A549 (cell line): Measurements from ENCODE around the gene LRCH1.

Experiments
- EHMT2 ChIP-seq: fragments of 200-600 bp; sonication (generic); IDR thresholded peaks from 2 replicates; pipeline ENCODE4 v1.6.1; 2016; ENCODE audit warnings: antibody characterized with exemption, low read depth, mild to moderate bottlenecking, moderate library complexity
- ESRRA ChIP-seq: fragments of 150-350 bp; IDR thresholded peaks from 2 replicates; pipeline ENCODE4 v1.6.1; 2014; ENCODE audit warnings: mild to moderate bottlenecking, low read length, borderline replicate concordance
- FOSB ChIP-seq: fragments of 250-450 bp; sonication (Bioruptor Pico); IDR thresholded peaks from 2 replicates; pipeline ENCODE4 v1.5.0; 2020; ENCODE audit warnings: mild to moderate bottlenecking, moderate library complexity
- PHF8 ChIP-seq: fragments of 200-600 bp; sonication (generic); IDR thresholded peaks from 2 replicates; pipeline ENCODE4 v1.6.1; 2016; ENCODE audit warnings: low read depth, mild to moderate bottlenecking, antibody characterized with exemption, moderate library complexity, borderline replicate concordance
- RAD21 ChIP-seq, 2 experiments: fragments of >200 bp in 1 of 2; sonication (Bioruptor Twin) in 1 of 2; formaldehyde crosslinking in 1 of 2; IDR thresholded peaks in 1 of 2; conservative IDR thresholded peaks in 1 of 2; 2 replicates in 1 of 2; 3 replicates in 1 of 2; pipeline ENCODE4 v1.6.1; 2012 to 2018; ENCODE audit warnings: inconsistent platforms in 1 of 2
- RNF2 ChIP-seq: fragments of 200-600 bp; sonication (generic); IDR thresholded peaks from 2 replicates; pipeline ENCODE4 v1.6.1; 2016; ENCODE audit warnings: low read depth, mild to moderate bottlenecking, antibody characterized with exemption, moderate library complexity, borderline replicate concordance
- TFCP2L1 ChIP-seq: fragments of 250-450 bp; sonication (Bioruptor Pico); IDR thresholded peaks from 2 replicates; pipeline ENCODE4 v1.5.0; 2021; ENCODE audit warnings: mild to moderate bottlenecking
- ZFP36 ChIP-seq: fragments of 450-650 bp; IDR thresholded peaks from 2 replicates; pipeline ENCODE4 v1.6.1; 2014; ENCODE audit warnings: borderline replicate concordance; ENCODE audit not compliant: partially characterized antibody
- TF ChIP-seq, protein P1 (sequence below): fragments of >200 bp; sonication (Bioruptor Twin); formaldehyde crosslinking; IDR thresholded peaks from 3 replicates; pipeline ENCODE4 v1.5.1; 2016

DNA sequence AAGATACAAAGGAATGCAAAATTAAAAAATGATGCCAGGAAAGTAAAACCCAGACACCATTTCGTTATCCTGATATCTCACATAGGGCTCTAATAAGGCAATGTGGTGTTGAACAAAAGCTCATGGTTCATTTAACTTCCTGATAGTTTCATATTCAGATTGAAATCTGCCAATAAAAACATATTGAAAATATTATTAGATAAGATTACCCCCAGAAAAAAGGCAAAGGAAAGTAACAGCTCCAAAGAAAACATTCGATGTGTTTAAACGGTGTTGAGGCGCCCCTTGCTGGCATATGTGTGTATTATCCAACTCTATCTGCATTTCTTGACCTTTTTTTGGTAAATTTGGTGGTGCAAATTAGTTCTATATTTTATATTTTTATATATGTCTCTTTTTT, 168.1 kb downstream of the LRCH1 start:
- TF ChIP-seq ZFP36 (no peak), TFCP2L1 (CRISPR knock-in tag) (no peak), ESRRA (no peak), PHF8 (no peak), EHMT2 (no peak), RNF2 (no peak), RAD21 (conservative IDR thresholded peaks at IDR 0.05 in 1 of 2, IDR thresholded peaks at IDR 0.05 in 1 of 2) (peak; percentile 85 to 89), FOSB (CRISPR knock-in tag) (no peak)
- TF ChIP-seq, protein P1, sequence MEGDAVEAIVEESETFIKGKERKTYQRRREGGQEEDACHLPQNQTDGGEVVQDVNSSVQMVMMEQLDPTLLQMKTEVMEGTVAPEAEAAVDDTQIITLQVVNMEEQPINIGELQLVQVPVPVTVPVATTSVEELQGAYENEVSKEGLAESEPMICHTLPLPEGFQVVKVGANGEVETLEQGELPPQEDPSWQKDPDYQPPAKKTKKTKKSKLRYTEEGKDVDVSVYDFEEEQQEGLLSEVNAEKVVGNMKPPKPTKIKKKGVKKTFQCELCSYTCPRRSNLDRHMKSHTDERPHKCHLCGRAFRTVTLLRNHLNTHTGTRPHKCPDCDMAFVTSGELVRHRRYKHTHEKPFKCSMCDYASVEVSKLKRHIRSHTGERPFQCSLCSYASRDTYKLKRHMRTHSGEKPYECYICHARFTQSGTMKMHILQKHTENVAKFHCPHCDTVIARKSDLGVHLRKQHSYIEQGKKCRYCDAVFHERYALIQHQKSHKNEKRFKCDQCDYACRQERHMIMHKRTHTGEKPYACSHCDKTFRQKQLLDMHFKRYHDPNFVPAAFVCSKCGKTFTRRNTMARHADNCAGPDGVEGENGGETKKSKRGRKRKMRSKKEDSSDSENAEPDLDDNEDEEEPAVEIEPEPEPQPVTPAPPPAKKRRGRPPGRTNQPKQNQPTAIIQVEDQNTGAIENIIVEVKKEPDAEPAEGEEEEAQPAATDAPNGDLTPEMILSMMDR, result peak; percentile 77
